Sigmoid colon (tissue), 7 donors: ENCODE results near the gene GSK3B. TPM values are rescaled to one million over a fixed set of nuclear protein-coding genes. Genes with fewer than 3 reads are reported as not detected.

Experiments
- DNase-seq: peaks from one replicate; pipeline ENCODE4 v3.0.0-alpha.2; 2019
- H3K27ac ChIP-seq, 4 donors: fragments of 200-600 bp; sonication (generic); one replicate each; pipeline ENCODE4 v1.5.1; 2016 to 2019; ENCODE audit warnings: mild to moderate bottlenecking in 1 of 4
- H3K27me3 ChIP-seq, 3 donors: fragments of 200-600 bp; sonication (generic); one replicate each; pipeline ENCODE4 v1.5.1; 2019; ENCODE audit warnings: mild to moderate bottlenecking in 1 of 3
- H3K36me3 ChIP-seq, 4 donors: fragments of 200-600 bp; sonication (generic); one replicate each; pipeline ENCODE4 v1.5.1; 2016 to 2019
- H3K4me1 ChIP-seq, 4 donors: fragments of 200-600 bp; sonication (generic); one replicate each; pipeline ENCODE4 v1.5.1; 2017 to 2019
- H3K4me3 ChIP-seq, 4 donors: fragments of 200-600 bp; sonication (generic); one replicate each; pipeline ENCODE4 v1.5.1; 2017 to 2019; ENCODE audit warnings: mild to moderate bottlenecking in 2 of 4, moderate library complexity in 1 of 4
- H3K9me3 ChIP-seq, 4 donors: fragments of 200-600 bp in 3 of 4; sonication (generic) in 3 of 4; one replicate each; pipeline versions ENCODE4 v1.5.1 to v1.6.1; 2013 to 2019
- CTCF ChIP-seq, 4 experiments: fragments of 450-650 bp in 3 of 4; fragments of 200-600 bp in 1 of 4; IDR thresholded peaks; one replicate each; pipeline ENCODE4 v1.5.1; 2016 to 2019; ENCODE audit warnings: antibody characterized with exemption in 4 of 4, mild to moderate bottlenecking in 3 of 4, moderate library complexity in 2 of 4
- EP300 ChIP-seq, 4 donors: sonication (generic); formaldehyde crosslinking; IDR thresholded peaks; one replicate each; pipeline ENCODE4 v1.6.1; 2017; ENCODE audit warnings: antibody characterized with exemption in 4 of 4
- POLR2A ChIP-seq, 2 donors: fragments of 450-650 bp; IDR thresholded peaks; one replicate each; pipeline ENCODE4 v1.6.1; 2016; ENCODE audit warnings: antibody characterized with exemption in 2 of 2, mild to moderate bottlenecking in 2 of 2, moderate library complexity in 2 of 2
- POLR2AphosphoS5 ChIP-seq, 4 donors: sonication (generic); formaldehyde crosslinking; IDR thresholded peaks; one replicate each; pipeline ENCODE4 v1.6.1; 2017; ENCODE audit warnings: antibody characterized with exemption in 4 of 4
- WGBS, 2 donors: extraction: QIAGEN DNeasy Blood & Tissue Kit; methylation state at CpG; one replicate each; pipeline ENCODE4 v1.1.7; 2013; 5-methylcytosine and 5-hydroxymethylcytosine counted together
- intact Hi-C: fragments of 100-400 bp; cut with DNase I; formaldehyde crosslinking; loops from one replicate; pipeline ENCODE4 v1.15.1; 2023
- polyA plus RNA-seq, 3 donors: library from polyadenylated mRNA; stranded (reverse); fragments of 200-250 nt; gene quantifications; one replicate each; pipeline ENCODE4 v1.2.3, GENCODE V29; 2013
- total RNA-seq, 4 donors: library from RNA; depleted of rRNA; stranded (reverse); fragments of >200 nt; gene quantifications; one replicate each; pipeline ENCODE4 v1.1.0, GENCODE V29; 2016
- donor health status: healthy with polysubstance abuse.
- donor health status: Bipolar disorder and iron deficiency.
- donor health status: healthy.

Gene GSK3B
- total and polyA plus RNA-seq, 7 donors, result 11.4 to 36.8 (median 23.2) TPM

DNA sequence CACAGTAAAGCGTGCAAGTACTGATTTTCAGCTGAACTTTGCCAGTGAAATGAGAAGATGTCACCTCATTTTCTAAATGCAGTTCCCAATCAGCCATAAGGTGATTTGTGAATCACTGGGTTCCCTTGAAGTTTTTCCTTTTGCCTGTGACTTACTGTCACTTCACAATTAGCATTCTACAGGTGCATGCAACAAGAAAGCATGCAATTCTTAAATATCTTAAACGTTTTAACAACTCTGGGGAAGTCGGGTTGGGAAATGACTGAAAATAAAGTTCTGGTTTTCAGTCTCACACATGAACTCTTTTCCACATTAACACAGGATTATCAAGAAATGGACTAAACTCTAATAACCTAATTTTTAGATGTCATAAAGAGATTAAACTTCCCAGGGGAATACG, 5.2 kb downstream of the GSK3B start:
- no peak for DNase-seq
- WGBS, 2 donors, result 72 to 77% methylated on average over 4 of the region's 4 CpGs
- intact Hi-C loops, result no loop called here
- Histone ChIP-seq H3K4me3 (no peak overlapping the region), H3K27ac (no peak overlapping the region), H3K27me3 (no peaks in the 10 kb centered on the region), H3K36me3 (no peaks in the 10 kb centered on the region), H3K4me1 (peaks cover 0 to 50% (median 39%) of the 10 kb centered on the region in 4 donors), H3K9me3 (no peaks in the 10 kb centered on the region)
- TF ChIP-seq EP300 (IDR thresholded peaks at IDR 0.05) (no peak), POLR2AphosphoS5 (IDR thresholded peaks at IDR 0.05) (no peak), POLR2A (IDR thresholded peaks at IDR 0.05) (no peak), CTCF (IDR thresholded peaks at IDR 0.05) (no peak)

- Histone ChIP-seq H3K4me3 (no peak overlapping the region), H3K27me3 (no peaks in the 10 kb centered on the region), H3K4me1 (peaks cover 0 to 50% (median 41%) of the 10 kb centered on the region in 4 donors)
These were observed 5.6 kb downstream of the GSK3B start for GRCh38 chr3:120088622-120089021.

DNA sequence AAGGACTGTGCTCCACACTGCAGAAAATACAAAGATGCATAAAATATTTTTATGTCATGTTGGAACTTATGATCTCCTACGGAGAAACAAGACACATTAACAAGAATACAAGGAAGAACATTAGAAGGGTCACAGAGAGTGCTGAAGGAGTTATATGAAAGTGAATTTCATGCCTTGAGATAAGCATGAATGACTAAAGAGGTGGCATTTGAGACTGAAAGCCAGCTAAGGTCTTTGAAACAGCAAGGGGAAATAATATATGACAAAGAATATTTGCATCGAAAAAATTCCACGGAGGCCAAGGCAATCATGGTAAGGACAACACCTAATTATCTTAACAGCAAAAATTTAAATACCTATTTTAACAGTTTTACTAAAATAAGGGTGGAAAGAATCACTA, 12.5 kb downstream of the GSK3B start:
- H3K27me3 ChIP-seq, result no peaks in the 10 kb centered on the region
- 85% methylated on average over 3 of the region's 3 CpGs for WGBS, 2 donors
- H3K27ac ChIP-seq, result no peak overlapping the region
- H3K9me3 ChIP-seq, result no peaks in the 10 kb centered on the region
- no peak for TF ChIP-seq CTCF (IDR thresholded peaks at IDR 0.05)
- TF ChIP-seq EP300 (IDR thresholded peaks at IDR 0.05), result no peak
- no peak for TF ChIP-seq POLR2AphosphoS5 (IDR thresholded peaks at IDR 0.05)
- TF ChIP-seq POLR2A (IDR thresholded peaks at IDR 0.05), result no peak
- intact Hi-C loops, result no loop called here
- DNase-seq, result no peak
- H3K36me3 ChIP-seq, result no peaks in the 10 kb centered on the region
- H3K4me1 ChIP-seq, result peaks cover 0 to 48% (median 24%) of the 10 kb centered on the region in 4 donors
- no peak overlapping the region for H3K4me3 ChIP-seq

More at GRCh38 chr3:120088622-120089021, 5.6 kb downstream of the GSK3B start:
- intact Hi-C loops, result no loop called here
- 90 to 92% methylated on average over 3 of the region's 3 CpGs for WGBS, 2 donors
- DNase-seq, result no peak
- Histone ChIP-seq H3K27ac (no peak overlapping the region), H3K9me3 (no peaks in the 10 kb centered on the region), H3K36me3 (no peaks in the 10 kb centered on the region)
- TF ChIP-seq POLR2AphosphoS5 (IDR thresholded peaks at IDR 0.05) (no peak), CTCF (IDR thresholded peaks at IDR 0.05) (no peak), POLR2A (IDR thresholded peaks at IDR 0.05) (no peak), EP300 (IDR thresholded peaks at IDR 0.05) (no peak)

DNA sequence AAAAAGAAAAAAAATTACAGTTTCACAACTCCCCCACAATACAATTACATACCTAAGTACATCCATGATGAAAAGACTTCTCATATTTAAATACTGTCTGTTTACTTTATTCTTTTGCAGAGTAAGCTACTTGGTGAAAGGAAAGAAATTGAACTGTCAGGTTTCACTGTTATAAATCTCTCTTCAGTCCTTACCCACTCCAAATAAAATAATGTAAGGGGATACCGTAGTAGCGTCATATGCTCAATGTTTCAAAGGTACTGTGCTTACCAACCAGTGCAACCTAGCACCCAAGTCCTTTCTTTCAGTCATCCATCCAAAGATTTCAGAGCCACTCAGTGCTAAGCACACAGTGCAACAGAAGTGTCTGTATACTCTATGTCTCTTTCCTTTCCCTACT, 13.4 kb downstream of the GSK3B start:
- H3K9me3 ChIP-seq, result no peaks in the 10 kb centered on the region
- DNase-seq, result no peak
- 94 to 95% methylated on average over 2 of the region's 2 CpGs for whole genome bisulfite sequencing, 2 donors
- H3K4me1 ChIP-seq, result peaks cover 0 to 42% (median 22%) of the 10 kb centered on the region in 4 donors
- TF ChIP-seq EP300 (IDR thresholded peaks at IDR 0.05) (no peak), POLR2AphosphoS5 (IDR thresholded peaks at IDR 0.05) (no peak), CTCF (IDR thresholded peaks at IDR 0.05) (no peak), POLR2A (IDR thresholded peaks at IDR 0.05) (no peak)
- H3K27me3 ChIP-seq, result no peaks in the 10 kb centered on the region
- no peak overlapping the region for H3K4me3 ChIP-seq
- intact Hi-C loops, result no loop called here
- no peak overlapping the region for H3K27ac ChIP-seq
- no peaks in the 10 kb centered on the region for H3K36me3 ChIP-seq

GRCh38 chr3:120077731-120078130, 16.5 kb downstream of the GSK3B start:
- 80 to 94% methylated on average over 2 of the region's 2 CpGs for WGBS, 2 donors
- peaks cover 0 to 36% (median 24%) of the 10 kb centered on the region in 4 donors for H3K4me1 ChIP-seq
- H3K4me3 ChIP-seq, result no peak overlapping the region
- H3K27me3 ChIP-seq, result no peaks in the 10 kb centered on the region
- intact Hi-C loops, result no loop called here
- DNase-seq, result no peak
- no peak overlapping the region for H3K27ac ChIP-seq
- H3K36me3 ChIP-seq, result no peaks in the 10 kb centered on the region
- no peak for TF ChIP-seq POLR2A (IDR thresholded peaks at IDR 0.05)
- no peak for TF ChIP-seq EP300 (IDR thresholded peaks at IDR 0.05)
- TF ChIP-seq CTCF (IDR thresholded peaks at IDR 0.05), result no peak
- no peak for TF ChIP-seq POLR2AphosphoS5 (IDR thresholded peaks at IDR 0.05)
- no peaks in the 10 kb centered on the region for H3K9me3 ChIP-seq
